AG09309 (cell line): ENCODE measurements around the gene LIF.

Experiments
- DNase-seq: peaks from one replicate; pipeline ENCODE4 v3.0.0-alpha.2; 2010; ENCODE audit warnings: low read depth
- H3K4me3 ChIP-seq: 2 replicates; pipeline ENCODE4 v1.5.1; 2011; ENCODE audit warnings: mild to moderate bottlenecking, low read depth, low read length, moderate library complexity; ENCODE audit not compliant: control insufficient read depth
- TF ChIP-seq, protein P1 (sequence below): IDR thresholded peaks from 2 replicates; pipeline ENCODE4 v1.5.1; 2011; ENCODE audit warnings: mild to moderate bottlenecking, low read depth, low read length, inconsistent platforms; ENCODE audit not compliant: insufficient read depth, control insufficient read depth; ENCODE audit errors: missing control alignments

Gene LIF

DNA sequence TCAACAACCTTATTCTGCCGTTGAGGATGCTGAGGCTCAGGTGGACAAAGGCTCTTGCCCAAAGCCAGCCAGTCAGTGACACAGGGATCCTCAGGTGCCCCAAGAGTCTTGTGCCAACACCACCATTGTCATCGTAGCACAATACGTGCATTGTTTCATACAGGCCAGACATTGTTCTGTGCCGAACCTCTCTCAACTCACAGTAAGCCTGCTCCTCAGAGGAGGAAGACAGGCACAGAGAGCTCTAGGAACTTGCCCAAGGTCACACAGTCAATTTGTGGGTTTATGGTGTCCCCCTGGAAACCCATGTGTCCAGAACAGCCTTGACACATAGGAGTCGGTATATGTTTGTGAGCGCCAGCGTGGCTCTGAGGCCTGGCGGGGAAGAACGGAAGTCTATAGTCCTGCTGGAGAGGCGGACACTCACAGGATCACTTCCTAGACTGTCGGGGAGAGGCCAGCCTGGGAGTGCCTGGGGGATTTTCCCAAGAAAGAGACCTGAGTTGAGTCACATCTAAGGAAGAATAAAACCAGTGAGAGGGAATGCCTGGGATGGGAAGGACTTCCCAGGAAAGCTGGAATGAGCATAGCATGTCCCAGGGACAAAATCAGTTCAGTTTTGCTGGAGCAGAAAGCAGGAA is 20.2 kb downstream of the LIF start:
- no peak for DNase-seq
- TF ChIP-seq, protein P1, sequence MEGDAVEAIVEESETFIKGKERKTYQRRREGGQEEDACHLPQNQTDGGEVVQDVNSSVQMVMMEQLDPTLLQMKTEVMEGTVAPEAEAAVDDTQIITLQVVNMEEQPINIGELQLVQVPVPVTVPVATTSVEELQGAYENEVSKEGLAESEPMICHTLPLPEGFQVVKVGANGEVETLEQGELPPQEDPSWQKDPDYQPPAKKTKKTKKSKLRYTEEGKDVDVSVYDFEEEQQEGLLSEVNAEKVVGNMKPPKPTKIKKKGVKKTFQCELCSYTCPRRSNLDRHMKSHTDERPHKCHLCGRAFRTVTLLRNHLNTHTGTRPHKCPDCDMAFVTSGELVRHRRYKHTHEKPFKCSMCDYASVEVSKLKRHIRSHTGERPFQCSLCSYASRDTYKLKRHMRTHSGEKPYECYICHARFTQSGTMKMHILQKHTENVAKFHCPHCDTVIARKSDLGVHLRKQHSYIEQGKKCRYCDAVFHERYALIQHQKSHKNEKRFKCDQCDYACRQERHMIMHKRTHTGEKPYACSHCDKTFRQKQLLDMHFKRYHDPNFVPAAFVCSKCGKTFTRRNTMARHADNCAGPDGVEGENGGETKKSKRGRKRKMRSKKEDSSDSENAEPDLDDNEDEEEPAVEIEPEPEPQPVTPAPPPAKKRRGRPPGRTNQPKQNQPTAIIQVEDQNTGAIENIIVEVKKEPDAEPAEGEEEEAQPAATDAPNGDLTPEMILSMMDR = no peak
- no peak overlapping the region for H3K4me3 ChIP-seq

DNA sequence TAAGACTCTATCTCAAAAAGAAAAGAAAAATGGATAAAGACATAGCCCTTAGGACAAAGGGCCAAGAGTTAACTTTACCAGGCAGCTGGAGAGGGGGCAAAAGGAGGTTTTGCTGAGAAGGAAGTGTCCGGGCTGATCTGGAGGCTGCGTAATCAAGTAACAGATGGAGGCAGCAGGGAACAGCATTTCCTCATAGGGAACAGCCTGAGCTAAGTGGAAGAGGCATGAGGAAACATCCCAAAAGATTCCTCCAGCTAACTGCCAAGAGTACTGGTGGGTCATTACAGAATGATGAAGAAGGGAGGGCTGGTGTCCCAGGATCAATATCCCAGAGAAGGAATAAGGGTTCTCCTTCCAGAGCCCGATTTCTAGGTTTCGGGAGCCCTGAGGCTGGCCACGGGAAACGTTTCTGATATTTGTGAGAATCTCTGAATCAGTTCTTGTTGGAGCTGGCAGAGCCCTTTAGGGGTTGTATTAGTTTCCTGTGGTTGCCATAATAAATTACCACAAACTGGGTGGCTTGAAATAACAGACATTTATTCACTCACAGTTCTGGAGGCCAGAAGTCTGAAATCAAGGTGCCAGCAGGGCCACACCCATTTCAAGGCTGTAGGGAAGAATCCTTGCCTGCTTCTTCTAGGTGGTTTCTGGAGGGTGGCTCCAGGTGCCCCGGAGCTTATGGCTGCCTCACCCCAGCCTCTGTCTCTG is 21.2 kb downstream of the LIF start:
- TF ChIP-seq, protein P1 = no peak
- DNase-seq = no peak
- H3K4me3 ChIP-seq = no peak overlapping the region

DNA sequence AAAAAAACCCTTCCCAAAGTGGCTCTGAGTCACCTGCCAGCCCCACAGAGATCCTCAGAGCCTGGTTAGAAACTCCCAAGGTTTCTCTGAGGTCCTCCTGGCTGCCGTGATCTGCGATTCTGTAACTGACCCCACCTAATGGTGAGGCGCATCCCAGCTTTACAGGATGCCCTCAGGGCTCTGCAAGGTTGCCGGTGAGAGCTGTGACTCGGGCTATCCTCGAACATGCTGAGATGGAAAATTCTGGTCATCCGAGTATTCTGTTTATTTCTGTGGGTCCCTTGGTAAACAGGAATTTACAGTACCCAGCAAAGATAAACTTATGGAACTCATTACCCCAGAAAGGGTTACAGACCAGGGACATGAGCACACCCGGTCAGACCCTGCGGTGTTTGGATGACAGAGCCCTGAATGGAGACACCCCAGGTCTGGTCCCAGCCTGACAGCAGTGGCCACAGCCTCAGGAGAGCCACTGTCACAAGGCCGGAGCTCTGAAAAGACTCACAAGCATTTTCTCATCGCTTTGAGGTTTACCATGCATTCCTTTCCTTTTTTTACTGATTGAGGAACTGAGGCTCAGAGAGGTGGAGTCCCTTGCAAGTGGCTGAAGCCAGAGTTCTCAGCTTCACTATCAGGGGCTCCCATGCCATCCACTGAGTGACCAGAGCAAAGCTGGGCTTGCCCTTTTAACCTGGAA is 22.2 kb downstream of the LIF start:
- H3K4me3 ChIP-seq = no peak overlapping the region
- TF ChIP-seq, protein P1 = no peak
- DNase-seq = no peak

DNA sequence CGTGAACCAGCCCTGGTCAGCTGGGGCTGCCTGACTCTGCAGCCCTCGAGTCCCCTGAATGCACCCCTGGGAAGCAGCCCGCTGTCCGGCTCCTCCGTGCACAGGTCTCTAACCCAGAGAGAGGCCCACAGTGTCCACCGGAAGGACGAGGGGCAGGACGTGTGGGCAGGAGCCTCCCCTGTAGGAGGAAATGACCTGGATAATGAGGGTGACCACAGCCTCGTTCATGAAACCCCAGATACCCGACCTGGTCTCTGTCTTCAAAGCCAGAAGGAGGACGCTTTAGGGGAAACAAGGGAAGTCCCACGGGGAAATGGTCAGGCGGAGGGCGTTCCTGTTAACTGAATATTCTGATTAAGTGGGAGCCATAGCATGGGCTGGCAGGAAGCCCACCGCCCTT is 23.3 kb downstream of the LIF start:
- TF ChIP-seq, protein P1 = no peak
- H3K4me3 ChIP-seq = no peak overlapping the region
- DNase-seq = no peak

DNA sequence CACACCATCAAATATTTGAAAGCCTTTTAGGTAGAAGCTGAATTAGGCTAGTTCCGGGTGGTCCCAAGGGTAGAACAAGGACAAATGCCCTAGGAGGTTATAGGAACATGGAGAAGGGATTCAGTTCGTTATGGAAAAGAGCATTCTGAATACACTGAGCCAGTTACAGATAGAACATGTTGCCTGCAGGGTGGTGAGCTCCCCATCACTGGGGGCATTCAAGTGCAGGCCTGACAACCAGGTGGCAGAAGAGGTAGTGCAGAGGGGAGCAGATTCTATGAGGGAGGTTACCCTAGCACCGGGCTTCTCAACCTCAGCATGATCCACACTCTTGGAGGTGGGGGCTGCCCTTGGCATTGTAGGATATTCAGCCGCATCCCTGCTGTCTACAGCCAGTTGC is 24.2 kb downstream of the LIF start:
- no peak overlapping the region for H3K4me3 ChIP-seq
- TF ChIP-seq, protein P1 = no peak
- no peak for DNase-seq

DNA sequence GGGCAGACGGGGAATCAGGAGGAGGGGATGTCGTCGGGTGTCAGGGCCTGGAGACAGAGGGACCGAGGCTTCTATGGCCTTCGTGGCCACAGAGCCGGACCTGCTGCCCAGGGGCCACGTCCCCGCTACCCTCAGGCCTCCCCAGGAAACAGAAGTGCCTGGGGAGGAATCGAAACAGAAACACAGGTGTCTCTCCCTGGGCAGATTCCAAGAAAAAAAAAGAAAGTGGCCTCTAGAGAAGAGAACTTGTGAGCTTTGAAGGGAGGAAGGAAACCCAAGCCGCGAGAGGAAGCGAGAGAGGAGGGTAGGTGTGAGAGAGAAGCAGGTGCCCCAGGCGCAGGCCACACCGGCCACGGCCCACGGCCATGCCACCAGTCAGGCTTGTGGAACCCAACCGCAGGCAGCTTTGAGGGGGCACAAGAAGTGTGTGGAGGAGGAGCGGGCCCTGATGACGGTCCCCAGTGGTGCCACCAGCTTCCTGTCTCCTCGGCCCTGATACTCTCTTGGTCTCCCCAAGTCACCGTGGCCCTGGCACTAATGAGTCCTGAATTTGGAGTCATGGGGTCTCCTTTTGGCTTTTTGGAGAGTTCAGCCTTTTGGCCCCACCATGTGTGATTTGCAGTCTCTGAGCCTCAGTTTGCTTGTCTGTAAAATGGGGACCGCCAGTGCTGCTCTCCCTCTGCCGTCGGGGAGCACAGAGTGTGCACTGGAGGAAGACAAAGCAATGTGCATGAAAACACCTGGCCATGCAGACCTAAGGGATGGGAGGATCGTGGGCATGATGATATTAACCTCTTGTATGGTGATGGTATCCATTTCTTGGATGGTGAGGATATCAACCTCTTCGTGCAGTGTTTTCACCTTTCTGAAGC is 25.2 kb downstream of the LIF start:
- no peak for DNase-seq
- TF ChIP-seq, protein P1 = no peak
- H3K4me3 ChIP-seq = no peak overlapping the region
